MM.1S (cell line): Measurements from ENCODE around the gene ANKS6.

Experiments
- CTCF ChIP-seq: fragments of 300-600 bp; sonication (generic); IDR thresholded peaks from 2 replicates; pipeline ENCODE4 v1.5.1; 2016; ENCODE audit warnings: antibody characterized with exemption, low read length, mixed read lengths
- EZH2 ChIP-seq: fragments of 300-600 bp; sonication (generic); optimal IDR thresholded peaks from 2 replicates; pipeline ENCODE3; 2017; ENCODE audit warnings: low read depth, mild to moderate bottlenecking, antibody characterized with exemption, low read length, mixed read lengths

GRCh38 chr9:98790134-98790841 is 6.1 kb downstream of the ANKS6 start:
- TF ChIP-seq CTCF (no peak), EZH2 (no peak)
